ENCODE measurements around the gene FADS2.

Gene FADS2

DNA sequence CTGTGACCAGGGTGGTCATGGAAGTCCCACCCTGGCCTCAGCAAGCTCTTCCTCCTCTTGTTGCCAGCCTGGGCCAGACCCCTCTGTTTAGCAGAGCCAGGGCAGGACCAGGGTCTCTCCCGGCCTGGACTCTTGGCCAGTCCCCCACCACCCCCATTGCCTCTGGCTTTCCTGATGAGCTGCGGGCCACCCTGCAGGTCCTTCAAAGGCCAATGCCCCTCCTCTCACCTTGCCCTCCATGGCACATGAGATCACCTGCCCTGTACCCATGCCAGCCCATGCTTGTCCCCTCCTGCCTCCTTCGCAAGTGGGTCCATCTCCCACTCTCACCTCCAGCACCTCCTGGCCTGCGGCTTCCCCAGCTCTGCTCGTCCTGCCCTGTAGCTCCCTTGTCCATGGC, 10.4 kb downstream of the FADS2 start:
- peaks cover 17% of the 10 kb centered on the region for H3K4me1 ChIP-seq (ENCODE audit: control insufficient read depth, insufficient read depth, low read length, poor library complexity, severe bottlenecking)
- H3K9me3 ChIP-seq (ENCODE audit: control insufficient read depth, low read length), result no peaks in the 10 kb centered on the region
- H3K36me3 ChIP-seq (ENCODE audit: control insufficient read depth, insufficient read depth, low read length), result peaks cover 84% of the 10 kb centered on the region
- H3K27ac ChIP-seq (ENCODE audit: low read depth, low read length, severe bottlenecking), result no peak overlapping the region
- H3K4me3 ChIP-seq (ENCODE audit: extremely low read depth, insufficient read depth, low read length, poor library complexity, severe bottlenecking), result no peak overlapping the region
- WGBS, 2 experiments (ENCODE audit: insufficient coverage in 2 of 2), result 95 to 99% methylated on average over 4 to 5 of the region's 5 CpGs

- H3K4me3 ChIP-seq (ENCODE audit: extremely low read depth, insufficient read depth, low read length, poor library complexity, severe bottlenecking), result no peak overlapping the region
- no peaks in the 10 kb centered on the region for H3K9me3 ChIP-seq (ENCODE audit: control insufficient read depth, low read length)
- H3K27ac ChIP-seq (ENCODE audit: low read depth, low read length, severe bottlenecking), result no peak overlapping the region
- peaks cover 12% of the 10 kb centered on the region for H3K4me1 ChIP-seq (ENCODE audit: control insufficient read depth, insufficient read depth, low read length, poor library complexity, severe bottlenecking)
- WGBS, 2 experiments (ENCODE audit: insufficient coverage in 2 of 2), result 97% methylated on average over 4 to 6 of the region's 10 CpGs
- H3K36me3 ChIP-seq (ENCODE audit: control insufficient read depth, insufficient read depth, low read length), result peaks cover 84% of the 10 kb centered on the region
These were observed 10.8 kb downstream of the FADS2 start for GRCh38 chr11:61838921-61839320.

GRCh38 chr11:61839742-61840141, 11.6 kb downstream of the FADS2 start:
- H3K27ac ChIP-seq (ENCODE audit: low read depth, low read length, severe bottlenecking), result no peak overlapping the region
- H3K9me3 ChIP-seq (ENCODE audit: control insufficient read depth, low read length), result no peaks in the 10 kb centered on the region
- peaks cover 89% of the 10 kb centered on the region for H3K36me3 ChIP-seq (ENCODE audit: control insufficient read depth, insufficient read depth, low read length)
- no peak overlapping the region for H3K4me3 ChIP-seq (ENCODE audit: extremely low read depth, insufficient read depth, low read length, poor library complexity, severe bottlenecking)
- H3K4me1 ChIP-seq (ENCODE audit: control insufficient read depth, insufficient read depth, low read length, poor library complexity, severe bottlenecking), result peaks cover 6% of the 10 kb centered on the region
- WGBS, 2 experiments (ENCODE audit: insufficient coverage in 2 of 2), result 100% methylated on average over 1 of the region's 2 CpGs

GRCh38 chr11:61840371-61840770, 12.3 kb downstream of the FADS2 start:
- Histone ChIP-seq H3K9me3 (ENCODE audit: control insufficient read depth, low read length) (no peaks in the 10 kb centered on the region), H3K27ac (ENCODE audit: low read depth, low read length, severe bottlenecking) (no peak overlapping the region), H3K4me3 (ENCODE audit: extremely low read depth, insufficient read depth, low read length, poor library complexity, severe bottlenecking) (no peak overlapping the region), H3K4me1 (ENCODE audit: control insufficient read depth, insufficient read depth, low read length, poor library complexity, severe bottlenecking) (no peaks in the 10 kb centered on the region), H3K36me3 (ENCODE audit: control insufficient read depth, insufficient read depth, low read length) (peaks cover 95% of the 10 kb centered on the region)
- 96 to 98% methylated on average over 7 of the region's 7 CpGs for WGBS, 2 experiments (ENCODE audit: insufficient coverage in 2 of 2)

DNA sequence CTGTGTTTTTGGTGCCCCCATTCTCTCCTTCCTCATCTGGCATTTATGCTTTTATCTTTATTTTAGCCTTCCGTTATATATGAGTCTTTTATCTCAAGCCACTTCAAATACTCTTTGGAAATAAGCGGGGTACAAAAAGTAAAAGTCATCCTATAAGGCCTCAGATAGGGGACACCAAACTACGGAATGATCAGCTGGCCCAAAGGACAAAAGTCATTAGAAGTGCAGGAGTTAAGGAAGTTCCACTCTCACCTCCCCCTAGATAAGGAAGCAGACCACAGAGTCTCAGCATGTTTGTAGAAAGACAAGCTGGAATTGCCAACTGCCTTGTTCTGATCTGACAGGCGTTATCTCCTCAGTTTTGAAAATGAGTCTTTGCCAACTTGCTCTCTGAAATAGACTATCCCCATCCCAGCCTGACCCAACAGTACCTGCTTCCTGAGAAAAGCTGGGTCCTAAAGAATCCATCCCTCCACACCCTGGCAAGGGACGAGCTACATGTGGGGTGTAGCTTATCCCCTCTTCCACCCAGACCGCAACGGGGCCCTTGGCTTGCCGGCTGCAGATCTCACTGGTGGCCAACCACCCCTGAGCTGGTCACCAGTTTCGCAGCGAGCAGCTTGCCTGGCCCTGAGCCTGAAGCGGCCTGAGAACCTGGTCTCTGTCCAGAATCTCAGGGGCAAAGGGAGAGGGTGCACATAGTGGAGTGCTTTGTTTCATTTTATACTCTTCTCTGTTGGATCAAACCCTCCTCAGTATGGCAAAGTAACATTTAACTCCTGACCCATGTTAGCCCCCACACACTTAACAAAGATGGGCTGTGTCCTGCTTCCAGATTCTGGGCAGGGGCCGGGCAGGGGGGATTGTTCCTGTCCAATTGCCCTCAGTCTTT, 13.8 kb downstream of the FADS2 start:
- 97 to 98% methylated on average over 8 to 12 of the region's 12 CpGs for WGBS, 2 experiments (ENCODE audit: insufficient coverage in 2 of 2)
- peaks cover 100% of the 10 kb centered on the region for H3K36me3 ChIP-seq (ENCODE audit: control insufficient read depth, insufficient read depth, low read length)
- H3K4me3 ChIP-seq (ENCODE audit: extremely low read depth, insufficient read depth, low read length, poor library complexity, severe bottlenecking), result no peak overlapping the region
- H3K9me3 ChIP-seq (ENCODE audit: control insufficient read depth, low read length), result no peaks in the 10 kb centered on the region
- H3K27ac ChIP-seq (ENCODE audit: low read depth, low read length, severe bottlenecking), result peak overlapping the region; percentile 16
- H3K4me1 ChIP-seq (ENCODE audit: control insufficient read depth, insufficient read depth, low read length, poor library complexity, severe bottlenecking), result no peaks in the 10 kb centered on the region

DNA sequence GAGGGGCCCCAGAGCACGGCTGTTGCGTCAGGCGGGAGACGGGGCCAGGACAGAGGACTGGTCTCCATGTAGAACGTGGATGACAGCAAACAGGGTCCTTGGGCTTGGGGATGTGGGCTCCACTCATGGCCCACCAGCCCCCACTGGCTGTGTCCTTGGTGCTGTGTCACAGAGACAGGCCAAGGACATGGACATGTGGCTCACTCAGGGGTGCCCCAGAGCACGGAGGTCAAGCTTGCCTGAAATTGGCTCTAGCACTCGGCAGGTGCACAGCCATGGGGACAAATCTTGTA, 14.4 kb downstream of the FADS2 start:
- Histone ChIP-seq H3K4me1 (ENCODE audit: control insufficient read depth, insufficient read depth, low read length, poor library complexity, severe bottlenecking) (no peaks in the 10 kb centered on the region), H3K4me3 (ENCODE audit: extremely low read depth, insufficient read depth, low read length, poor library complexity, severe bottlenecking) (no peak overlapping the region), H3K9me3 (ENCODE audit: control insufficient read depth, low read length) (no peaks in the 10 kb centered on the region), H3K27ac (ENCODE audit: low read depth, low read length, severe bottlenecking) (no peak overlapping the region), H3K36me3 (ENCODE audit: control insufficient read depth, insufficient read depth, low read length) (peaks cover 100% of the 10 kb centered on the region)
- 97 to 99% methylated on average over 6 to 7 of the region's 7 CpGs for WGBS, 2 experiments (ENCODE audit: insufficient coverage in 2 of 2)

GRCh38 chr11:61844909-61845565, 16.9 kb downstream of the FADS2 start:
- Histone ChIP-seq H3K36me3 (ENCODE audit: control insufficient read depth, insufficient read depth, low read length) (peaks cover 100% of the 10 kb centered on the region), H3K27ac (ENCODE audit: low read depth, low read length, severe bottlenecking) (no peak overlapping the region), H3K4me3 (ENCODE audit: extremely low read depth, insufficient read depth, low read length, poor library complexity, severe bottlenecking) (no peak overlapping the region), H3K4me1 (ENCODE audit: control insufficient read depth, insufficient read depth, low read length, poor library complexity, severe bottlenecking) (no peaks in the 10 kb centered on the region), H3K9me3 (ENCODE audit: control insufficient read depth, low read length) (no peaks in the 10 kb centered on the region)
- WGBS, 2 experiments (ENCODE audit: insufficient coverage in 2 of 2), result 89 to 91% methylated on average over 10 to 15 of the region's 16 CpGs

DNA sequence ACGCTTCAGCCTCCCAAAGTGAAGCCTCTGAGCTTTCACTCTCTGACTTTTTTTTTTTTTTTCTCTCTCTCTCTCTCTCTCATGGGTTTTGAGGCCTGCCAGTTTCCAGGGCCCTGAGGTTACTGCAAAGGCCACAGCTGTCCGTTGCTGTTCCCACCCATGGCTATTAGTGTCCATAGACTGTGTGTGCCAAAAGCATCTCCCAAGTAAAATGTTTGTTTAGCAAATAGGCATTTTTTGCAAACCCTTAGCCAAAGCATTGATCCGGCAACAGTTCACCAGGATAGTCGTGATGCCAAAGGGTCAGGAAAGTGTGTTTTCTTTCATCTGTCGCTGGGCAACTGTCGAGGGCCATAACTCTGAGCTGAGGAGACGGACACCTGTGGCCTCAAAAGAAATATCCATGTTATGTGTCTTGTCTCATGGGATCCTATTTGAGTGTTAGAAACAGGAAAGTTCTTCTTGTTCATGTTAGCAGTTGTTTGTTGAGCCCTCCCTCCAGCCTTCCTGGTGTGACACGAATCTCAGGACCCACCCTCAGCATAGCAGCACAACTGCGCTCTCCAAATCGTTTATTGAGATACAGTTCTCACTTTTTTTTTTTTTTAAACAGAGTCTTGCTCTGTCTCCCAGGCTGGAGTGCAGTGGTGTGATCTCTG, 18.4 kb downstream of the FADS2 start:
- H3K4me1 ChIP-seq (ENCODE audit: control insufficient read depth, insufficient read depth, low read length, poor library complexity, severe bottlenecking), result no peaks in the 10 kb centered on the region
- peaks cover 100% of the 10 kb centered on the region for H3K36me3 ChIP-seq (ENCODE audit: control insufficient read depth, insufficient read depth, low read length)
- WGBS, 2 experiments (ENCODE audit: insufficient coverage in 2 of 2), result 94 to 98% methylated on average over 8 to 9 of the region's 10 CpGs
- H3K4me3 ChIP-seq (ENCODE audit: extremely low read depth, insufficient read depth, low read length, poor library complexity, severe bottlenecking), result no peak overlapping the region
- H3K27ac ChIP-seq (ENCODE audit: low read depth, low read length, severe bottlenecking), result no peak overlapping the region
- H3K9me3 ChIP-seq (ENCODE audit: control insufficient read depth, low read length), result no peaks in the 10 kb centered on the region

DNA sequence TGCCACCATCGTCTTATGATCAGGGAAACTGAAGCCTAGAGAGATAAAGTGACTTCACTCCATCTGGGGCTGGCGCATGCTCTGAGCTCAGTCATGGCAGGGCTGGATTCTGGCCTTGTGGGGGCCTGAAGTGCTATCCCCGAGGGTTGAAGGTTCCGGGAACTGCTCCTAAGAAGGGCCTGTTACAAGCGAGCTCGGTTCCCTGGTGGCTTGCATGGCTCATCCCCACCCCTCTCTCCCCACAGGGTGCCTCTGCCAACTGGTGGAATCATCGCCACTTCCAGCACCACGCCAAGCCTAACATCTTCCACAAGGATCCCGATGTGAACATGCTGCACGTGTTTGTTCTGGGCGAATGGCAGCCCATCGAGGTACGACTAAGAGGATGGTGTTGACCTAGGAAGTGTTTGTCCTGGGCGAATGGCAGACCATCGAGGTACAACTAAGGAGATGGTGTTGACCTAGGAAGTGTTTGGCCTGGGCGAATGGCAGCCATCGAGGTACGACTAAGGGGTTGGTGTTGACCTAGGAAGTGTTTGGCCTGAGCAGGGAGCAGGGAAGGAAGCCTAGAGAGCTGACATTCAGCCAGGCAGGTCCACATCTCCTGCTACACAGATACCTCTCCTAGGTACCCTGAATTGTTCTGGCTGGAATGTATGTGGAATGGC, 19.9 kb downstream of the FADS2 start:
- H3K4me1 ChIP-seq (ENCODE audit: control insufficient read depth, insufficient read depth, low read length, poor library complexity, severe bottlenecking), result no peaks in the 10 kb centered on the region

DNA sequence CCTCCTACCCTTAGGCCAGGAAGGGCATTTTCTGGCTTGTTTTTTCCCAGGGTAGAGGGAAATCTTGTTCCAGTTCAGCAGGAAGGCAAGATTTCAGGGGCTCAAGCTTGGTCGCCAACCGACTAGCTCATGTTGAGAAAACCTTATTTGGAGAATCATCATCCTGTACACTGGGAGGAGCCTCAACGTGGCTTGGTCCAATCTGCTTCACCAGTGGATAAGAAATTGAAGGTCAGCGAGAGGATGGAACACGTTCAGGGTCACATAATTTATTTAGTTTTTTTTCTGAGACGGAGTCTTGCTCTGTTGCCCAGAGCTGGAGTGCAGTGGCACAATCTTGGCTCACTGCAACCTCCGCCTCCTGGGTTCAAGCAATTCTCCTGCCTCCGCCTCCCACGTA, 20.5 kb downstream of the FADS2 start:
- WGBS, 2 experiments (ENCODE audit: insufficient coverage in 2 of 2), result 89 to 96% methylated on average over 9 of the region's 9 CpGs
- Histone ChIP-seq H3K36me3 (ENCODE audit: control insufficient read depth, insufficient read depth, low read length) (peaks cover 97% of the 10 kb centered on the region), H3K4me3 (ENCODE audit: extremely low read depth, insufficient read depth, low read length, poor library complexity, severe bottlenecking) (no peak overlapping the region), H3K9me3 (ENCODE audit: control insufficient read depth, low read length) (no peaks in the 10 kb centered on the region), H3K4me1 (ENCODE audit: control insufficient read depth, insufficient read depth, low read length, poor library complexity, severe bottlenecking) (no peaks in the 10 kb centered on the region), H3K27ac (ENCODE audit: low read depth, low read length, severe bottlenecking) (no peak overlapping the region)

More for the DNA sequence above, 19.9 kb downstream of the FADS2 start:
- H3K27ac ChIP-seq (ENCODE audit: low read depth, low read length, severe bottlenecking), result no peak overlapping the region
- peaks cover 97% of the 10 kb centered on the region for H3K36me3 ChIP-seq (ENCODE audit: control insufficient read depth, insufficient read depth, low read length)
- H3K9me3 ChIP-seq (ENCODE audit: control insufficient read depth, low read length), result no peaks in the 10 kb centered on the region
- whole genome bisulfite sequencing, 2 experiments (ENCODE audit: insufficient coverage in 2 of 2), result 95 to 100% methylated on average over 14 to 18 of the region's 18 CpGs
- H3K4me3 ChIP-seq (ENCODE audit: extremely low read depth, insufficient read depth, low read length, poor library complexity, severe bottlenecking), result no peak overlapping the region
